Prostate gland (tissue), 2 donors: Measurements from ENCODE around the gene CFAP54.

ENCODE experiments used
- POLR2A ChIP-seq: fragments of 450-650 bp; IDR thresholded peaks from one replicate; pipeline ENCODE4 v1.6.1; 2016; ENCODE audit warnings: antibody characterized with exemption, mild to moderate bottlenecking
- POLR2AphosphoS5 ChIP-seq: sonication (generic); formaldehyde crosslinking; IDR thresholded peaks from one replicate; pipeline ENCODE4 v1.6.1; 2017; ENCODE audit warnings: antibody characterized with exemption
- TF ChIP-seq, protein P1 (sequence below), 4 experiments: fragments of 200-600 bp in 2 of 4; fragments of 450-650 bp in 2 of 4; sonication (generic) in 2 of 4; IDR thresholded peaks; 1 replicate in 3 of 4; 2 replicates in 1 of 4; pipeline ENCODE4 v1.5.1; 2016 to 2019; ENCODE audit warnings: antibody characterized with exemption in 4 of 4, mild to moderate bottlenecking in 2 of 4, moderate library complexity in 2 of 4

DNA sequence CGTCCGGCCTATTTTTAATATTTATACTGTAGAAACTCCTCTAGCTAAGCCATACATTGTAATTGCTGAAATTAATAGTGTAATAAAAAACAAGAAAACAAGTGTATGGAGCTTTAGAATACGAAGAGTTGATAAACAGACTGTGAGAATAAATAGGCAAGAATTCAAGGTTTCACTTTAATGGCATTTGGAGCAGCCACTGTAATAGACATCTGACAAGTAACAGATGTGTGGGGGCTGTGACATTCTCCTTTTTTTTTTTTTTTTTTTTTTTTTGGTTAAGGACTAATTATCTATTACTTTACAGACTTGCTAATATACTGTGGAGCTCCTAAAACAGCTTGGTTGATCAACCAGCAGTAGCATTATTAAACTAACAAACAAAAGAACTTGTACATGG, 42.1 kb upstream of the CFAP54 start:
- TF ChIP-seq, protein P1, sequence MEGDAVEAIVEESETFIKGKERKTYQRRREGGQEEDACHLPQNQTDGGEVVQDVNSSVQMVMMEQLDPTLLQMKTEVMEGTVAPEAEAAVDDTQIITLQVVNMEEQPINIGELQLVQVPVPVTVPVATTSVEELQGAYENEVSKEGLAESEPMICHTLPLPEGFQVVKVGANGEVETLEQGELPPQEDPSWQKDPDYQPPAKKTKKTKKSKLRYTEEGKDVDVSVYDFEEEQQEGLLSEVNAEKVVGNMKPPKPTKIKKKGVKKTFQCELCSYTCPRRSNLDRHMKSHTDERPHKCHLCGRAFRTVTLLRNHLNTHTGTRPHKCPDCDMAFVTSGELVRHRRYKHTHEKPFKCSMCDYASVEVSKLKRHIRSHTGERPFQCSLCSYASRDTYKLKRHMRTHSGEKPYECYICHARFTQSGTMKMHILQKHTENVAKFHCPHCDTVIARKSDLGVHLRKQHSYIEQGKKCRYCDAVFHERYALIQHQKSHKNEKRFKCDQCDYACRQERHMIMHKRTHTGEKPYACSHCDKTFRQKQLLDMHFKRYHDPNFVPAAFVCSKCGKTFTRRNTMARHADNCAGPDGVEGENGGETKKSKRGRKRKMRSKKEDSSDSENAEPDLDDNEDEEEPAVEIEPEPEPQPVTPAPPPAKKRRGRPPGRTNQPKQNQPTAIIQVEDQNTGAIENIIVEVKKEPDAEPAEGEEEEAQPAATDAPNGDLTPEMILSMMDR (IDR thresholded peaks at IDR 0.05), result no peak
- TF ChIP-seq POLR2A (no peak), POLR2AphosphoS5 (no peak)
